22Rv1 (cell line): ENCODE data around the gene SLC35E2B.
A peak's percentile ranks its signal among the peaks of the same experiment; 100 is the strongest.

Experiments used
- H3K27ac ChIP-seq: fragments of 450-650 bp; 2 replicates; pipeline ENCODE4 v1.5.1; 2017
- CTCF ChIP-seq: fragments of 450-650 bp; IDR thresholded peaks from 2 replicates; pipeline ENCODE4 v1.5.1; 2017; ENCODE audit warnings: mild to moderate bottlenecking
- ZFX ChIP-seq: fragments of 450-650 bp; IDR thresholded peaks from 2 replicates; pipeline ENCODE4 v1.6.1; 2017; ENCODE audit warnings: antibody characterized with exemption, borderline replicate concordance

SLC35E2B gene

GRCh38 chr1:1621173-1622009 lies 71.2 kb downstream of the SLC35E2B start:
- no peak for TF ChIP-seq CTCF
- TF ChIP-seq ZFX, result no peak
- no peak overlapping the region for H3K27ac ChIP-seq

GRCh38 chr1:1620433-1621139 lies 72.0 kb downstream of the SLC35E2B start:
- TF ChIP-seq ZFX, result no peak
- TF ChIP-seq CTCF, result no peak
- no peak overlapping the region for H3K27ac ChIP-seq

DNA sequence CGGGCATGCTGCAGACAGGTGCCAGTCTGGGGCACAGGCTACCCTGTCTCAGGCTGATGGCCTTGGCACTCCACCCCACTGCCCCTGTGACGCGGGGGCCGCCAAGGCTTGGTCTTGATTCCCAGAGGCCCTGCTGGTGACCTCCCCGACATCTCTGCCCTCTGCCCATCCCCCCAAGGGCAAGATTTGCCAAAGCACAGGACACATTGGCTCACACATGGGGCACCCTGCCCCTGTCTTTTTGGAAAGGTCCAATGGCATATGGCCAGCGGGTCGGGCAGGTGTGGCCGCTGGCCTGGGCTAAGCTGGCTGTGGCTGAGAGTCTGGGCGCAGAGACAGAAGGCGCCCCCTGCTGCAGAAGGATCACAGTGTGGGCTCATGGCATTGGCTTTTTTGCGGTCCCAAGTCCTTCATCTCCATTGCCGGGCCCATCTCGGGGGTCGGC lies 72.7 kb downstream of the SLC35E2B start:
- no peak overlapping the region for H3K27ac ChIP-seq
- peak; percentile 27; the same call in 1 of the 2 replicates for TF ChIP-seq CTCF
- no peak for TF ChIP-seq ZFX

GRCh38 chr1:1618396-1619068 lies 74.1 kb downstream of the SLC35E2B start:
- TF ChIP-seq ZFX (no peak), CTCF (no peak)
- no peak overlapping the region for H3K27ac ChIP-seq

GRCh38 chr1:1617925-1618324 lies 74.7 kb downstream of the SLC35E2B start:
- TF ChIP-seq ZFX, result no peak
- TF ChIP-seq CTCF, result no peak
- H3K27ac ChIP-seq, result no peak overlapping the region

GRCh38 chr1:1617516-1617915 lies 75.1 kb downstream of the SLC35E2B start:
- H3K27ac ChIP-seq, result no peak overlapping the region
- TF ChIP-seq ZFX (no peak), CTCF (no peak)

GRCh38 chr1:1616838-1617237 lies 75.8 kb downstream of the SLC35E2B start:
- no peak overlapping the region for H3K27ac ChIP-seq

More at GRCh38 chr1:1616838-1617237, 75.8 kb downstream of the SLC35E2B start:
- TF ChIP-seq ZFX, result no peak
- TF ChIP-seq CTCF, result no peak
